HepG2 (cell line): ENCODE results near the gene MSI2. TPM values are rescaled to one million over a fixed set of nuclear protein-coding genes. Genes with fewer than 3 reads are reported as not detected.

Experiments
- ADNP ChIP-seq: sonication (generic); formaldehyde crosslinking; IDR thresholded peaks from 2 replicates; pipeline ENCODE4 v1.4.0; 2020; ENCODE audit warnings: missing genetic modification reagents
- CHCHD3 ChIP-seq: sonication (generic); formaldehyde crosslinking; IDR thresholded peaks from 2 replicates; pipeline ENCODE4 v1.8.0; 2022; ENCODE audit warnings: mild to moderate bottlenecking, missing genetic modification reagents, moderate library complexity
- FOSL2 ChIP-seq: sonication (generic); formaldehyde crosslinking; IDR thresholded peaks from 2 replicates; pipeline ENCODE4 v1.4.0; 2020; ENCODE audit warnings: missing genetic modification reagents
- FOXA3 ChIP-seq: IDR thresholded peaks from 2 replicates; pipeline ENCODE4 v1.6.1; 2016; ENCODE audit warnings: missing genetic modification reagents, missing compliant biosample characterization
- GABPB1 ChIP-seq: IDR thresholded peaks from 2 replicates; pipeline ENCODE4 v1.6.1; 2016; ENCODE audit warnings: mild to moderate bottlenecking, missing genetic modification reagents, moderate library complexity, missing compliant biosample characterization
- GATAD2A ChIP-seq: IDR thresholded peaks from 2 replicates; pipeline ENCODE4 v1.6.1; 2016
- HMG20A ChIP-seq: IDR thresholded peaks from 2 replicates; pipeline ENCODE4 v1.6.1; 2016; ENCODE audit warnings: borderline replicate concordance
- IKZF4 ChIP-seq: sonication (generic); formaldehyde crosslinking; IDR thresholded peaks from 2 replicates; pipeline ENCODE4 v1.5.1; 2020; ENCODE audit warnings: borderline replicate concordance, mild to moderate bottlenecking, low read depth, missing genetic modification reagents; ENCODE audit errors: not compliant biosample characterization
- KDM5B ChIP-seq: sonication (generic); formaldehyde crosslinking; IDR thresholded peaks from 2 replicates; pipeline ENCODE4 v1.4.0; 2020; ENCODE audit warnings: missing genetic modification reagents, mild to moderate bottlenecking, borderline replicate concordance
- MED8 ChIP-seq: sonication (generic); formaldehyde crosslinking; IDR thresholded peaks from 2 replicates; pipeline ENCODE4 v1.8.1; 2023; ENCODE audit warnings: mild to moderate bottlenecking, missing genetic modification reagents; ENCODE audit not compliant: insufficient replicate concordance
- NFE2 ChIP-seq: sonication (generic); formaldehyde crosslinking; IDR thresholded peaks from 2 replicates; pipeline ENCODE4 v1.4.0; 2020; ENCODE audit warnings: missing genetic modification reagents
- PAWR ChIP-seq: sonication (generic); formaldehyde crosslinking; IDR thresholded peaks from 2 replicates; pipeline ENCODE4 v1.4.0; 2020; ENCODE audit warnings: missing genetic modification reagents, mild to moderate bottlenecking, borderline replicate concordance
- PAX8 ChIP-seq: sonication (generic); formaldehyde crosslinking; IDR thresholded peaks from 2 replicates; pipeline ENCODE4 v1.8.0; 2022; ENCODE audit warnings: mild to moderate bottlenecking, missing genetic modification reagents, borderline replicate concordance
- PITX1 ChIP-seq: sonication (generic); formaldehyde crosslinking; IDR thresholded peaks from 2 replicates; pipeline ENCODE4 v1.5.1; 2020; ENCODE audit warnings: mild to moderate bottlenecking, missing genetic modification reagents
- TBL1XR1 ChIP-seq: fragments of 150-350 bp; IDR thresholded peaks from 2 replicates; pipeline ENCODE4 v1.6.1; 2014; ENCODE audit warnings: borderline replicate concordance, low read length; ENCODE audit not compliant: partially characterized antibody
- TP53 ChIP-seq: sonication (generic); formaldehyde crosslinking; conservative IDR thresholded peaks from 2 replicates; pipeline ENCODE4 v1.4.0; 2020; ENCODE audit warnings: missing genetic modification reagents
- XRCC5 ChIP-seq: fragments of 200-400 bp; formaldehyde crosslinking; optimal IDR thresholded peaks from 2 replicates; pipeline ENCODE3; 2017; ENCODE audit warnings: mild to moderate bottlenecking, low read length
- YY1 ChIP-seq: IDR thresholded peaks from 2 replicates; pipeline ENCODE4 v1.6.1; 2011; ENCODE audit warnings: low read length, low read depth, moderate library complexity, mild to moderate bottlenecking; ENCODE audit not compliant: insufficient read depth, insufficient replicate concordance
- ZBTB8A ChIP-seq: sonication (generic); formaldehyde crosslinking; IDR thresholded peaks from 2 replicates; pipeline ENCODE4 v1.4.0; 2020; ENCODE audit warnings: mild to moderate bottlenecking, low read depth, missing genetic modification reagents, borderline replicate concordance
- ZEB1 ChIP-seq: IDR thresholded peaks from 2 replicates; pipeline ENCODE4 v1.6.1; 2012; ENCODE audit warnings: mild to moderate bottlenecking, low read depth, inconsistent platforms; ENCODE audit not compliant: insufficient replicate concordance
- ZNF121 ChIP-seq: sonication (generic); formaldehyde crosslinking; IDR thresholded peaks from 2 replicates; pipeline ENCODE4 v1.5.0; 2020; ENCODE audit warnings: mild to moderate bottlenecking, missing genetic modification reagents
- ZNF510 ChIP-seq: sonication (generic); formaldehyde crosslinking; IDR thresholded peaks from 2 replicates; pipeline ENCODE4 v1.4.0; 2020; ENCODE audit warnings: low read depth, mild to moderate bottlenecking, missing genetic modification reagents
- ZNF619 ChIP-seq: sonication (generic); formaldehyde crosslinking; IDR thresholded peaks from 2 replicates; pipeline ENCODE4 v1.4.0; 2020; ENCODE audit warnings: mild to moderate bottlenecking, missing genetic modification reagents
- ZNF766 ChIP-seq: sonication (generic); formaldehyde crosslinking; IDR thresholded peaks from 2 replicates; pipeline ENCODE4 v1.5.0; 2020; ENCODE audit warnings: missing genetic modification reagents, borderline replicate concordance
- ZNF777 ChIP-seq: sonication (generic); formaldehyde crosslinking; IDR thresholded peaks from 2 replicates; pipeline ENCODE4 v1.4.0; 2020; ENCODE audit warnings: missing genetic modification reagents
- polyA plus RNA-seq, 8 experiments: library from polyadenylated mRNA; depleted of rRNA in 3 of 8; stranded (reverse) in 7 of 8; unstranded in 1 of 8; fragments of >200 nt; fragmentation: Illumina TruSeq in 4 of 8; extraction: Trizol in 4 of 8; gene quantifications; 2 replicates each; pipeline versions ENCODE4 v1.2.1 to v1.2.3, GENCODE V29; 2011 to 2016; ENCODE audit warnings: low read depth in 4 of 8, missing spikeins in 1 of 8, mixed read lengths in 1 of 8; ENCODE audit not compliant: insufficient read depth in 1 of 8
- total RNA-seq, 5 experiments: library from RNA; depleted of rRNA; stranded (reverse); fragments of >200 nt; fragmentation: Illumina TruSeq; extraction: Trizol; gene quantifications; 2 replicates each; pipeline ENCODE4 v1.2.3, GENCODE V29; 2016; ENCODE audit warnings: low read depth in 1 of 5
- TF ChIP-seq, protein P1 (sequence below): sonication (generic); formaldehyde crosslinking; IDR thresholded peaks from 2 replicates; pipeline ENCODE4 v1.8.1; 2023; ENCODE audit warnings: mild to moderate bottlenecking, inconsistent platforms, moderate library complexity, missing genetic modification reagents, borderline replicate concordance
- TF ChIP-seq, protein P2 (sequence below): sonication (generic); formaldehyde crosslinking; IDR thresholded peaks from 2 replicates; pipeline ENCODE4 v1.8.0; 2022; ENCODE audit warnings: missing genetic modification reagents, low read depth, mild to moderate bottlenecking, borderline replicate concordance
- TF ChIP-seq, protein P3 (sequence below): sonication (generic); formaldehyde crosslinking; IDR thresholded peaks from 2 replicates; pipeline ENCODE4 v1.5.1; 2020; ENCODE audit warnings: missing genetic modification reagents, mild to moderate bottlenecking, borderline replicate concordance

MSI2 gene
- total and polyA plus RNA-seq, 2 of the 13 experiments (the other 11 are each of a cell fraction or from before 2014, with no cell fraction given): 77.5 to 78.4 TPM

- TF ChIP-seq NFE2 (no peak), ZBTB8A (CRISPR knock-in tag) (no peak), IKZF4 (CRISPR knock-in tag) (peak; percentile 8), XRCC5 (peak; percentile 86), ADNP (CRISPR knock-in tag) (peak; percentile 90), ZNF121 (CRISPR knock-in tag) (0 out of 2 replicates have a peak, but pooled peaks have one; percentile 49), TBL1XR1 (peak; percentile 71), HMG20A (CRISPR knock-in tag) (peak; percentile 95), YY1 (no peak), ZNF619 (CRISPR knock-in tag) (peak; percentile 52; the same call in 1 of the 2 replicates), PAWR (no peak), CHCHD3 (CRISPR knock-in tag) (no peak), PAX8 (CRISPR knock-in tag) (no peak), GATAD2A (CRISPR knock-in tag) (peak; percentile 100), ZNF510 (no peak), GABPB1 (CRISPR knock-in tag) (peak; percentile 36), ZNF777 (no peak), MED8 (CRISPR knock-in tag) (no peak), FOSL2 (CRISPR knock-in tag) (peak; percentile 88), ZEB1 (peak; percentile 85), KDM5B (CRISPR knock-in tag) (0 out of 2 replicates have a peak, but pooled peaks have one; percentile 49), FOXA3 (CRISPR knock-in tag) (peak; percentile 100), ZNF766 (CRISPR knock-in tag) (no peak), TP53 (CRISPR knock-in tag) (no peak), PITX1 (CRISPR knock-in tag) (peak; percentile 87; the same call in 1 of the 2 replicates)
- TF ChIP-seq, protein P1, sequence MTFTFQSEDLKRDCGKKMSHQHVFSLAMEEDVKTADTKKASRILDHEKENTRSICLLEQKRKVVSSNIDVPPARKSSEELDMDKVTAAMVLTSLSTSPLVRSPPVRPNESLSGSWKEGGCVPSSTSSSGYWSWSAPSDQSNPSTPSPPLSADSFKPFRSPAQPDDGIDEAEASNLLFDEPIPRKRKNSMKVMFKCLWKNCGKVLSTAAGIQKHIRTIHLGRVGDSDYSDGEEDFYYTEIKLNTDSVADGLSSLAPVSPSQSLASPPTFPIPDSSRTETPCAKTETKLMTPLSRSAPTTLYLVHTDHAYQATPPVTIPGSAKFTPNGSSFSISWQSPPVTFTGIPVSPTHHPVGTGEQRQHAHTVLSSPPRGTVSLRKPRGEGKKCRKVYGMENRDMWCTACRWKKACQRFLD (CRISPR knock-in tag): no peak
- TF ChIP-seq, protein P2, sequence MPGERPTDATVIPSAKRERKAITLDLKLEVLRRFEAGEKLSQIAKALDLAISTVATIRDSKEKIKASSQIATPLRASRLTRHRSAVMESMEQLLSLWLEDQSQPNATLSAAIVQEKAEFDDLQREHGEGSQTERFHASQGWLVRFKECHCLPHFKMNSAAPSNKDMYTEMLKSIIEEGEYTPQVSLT (CRISPR knock-in tag): 0 out of 2 replicates have a peak, but pooled peaks have one; percentile 44
- TF ChIP-seq, protein P3, sequence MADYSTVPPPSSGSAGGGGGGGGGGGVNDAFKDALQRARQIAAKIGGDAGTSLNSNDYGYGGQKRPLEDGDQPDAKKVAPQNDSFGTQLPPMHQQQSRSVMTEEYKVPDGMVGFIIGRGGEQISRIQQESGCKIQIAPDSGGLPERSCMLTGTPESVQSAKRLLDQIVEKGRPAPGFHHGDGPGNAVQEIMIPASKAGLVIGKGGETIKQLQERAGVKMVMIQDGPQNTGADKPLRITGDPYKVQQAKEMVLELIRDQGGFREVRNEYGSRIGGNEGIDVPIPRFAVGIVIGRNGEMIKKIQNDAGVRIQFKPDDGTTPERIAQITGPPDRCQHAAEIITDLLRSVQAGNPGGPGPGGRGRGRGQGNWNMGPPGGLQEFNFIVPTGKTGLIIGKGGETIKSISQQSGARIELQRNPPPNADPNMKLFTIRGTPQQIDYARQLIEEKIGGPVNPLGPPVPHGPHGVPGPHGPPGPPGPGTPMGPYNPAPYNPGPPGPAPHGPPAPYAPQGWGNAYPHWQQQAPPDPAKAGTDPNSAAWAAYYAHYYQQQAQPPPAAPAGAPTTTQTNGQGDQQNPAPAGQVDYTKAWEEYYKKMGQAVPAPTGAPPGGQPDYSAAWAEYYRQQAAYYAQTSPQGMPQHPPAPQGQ (CRISPR knock-in tag): no peak
These were observed 157.7 kb downstream of the MSI2 start (continued) for GRCh38 chr17:57413848-57414651.
